ENCODE data around the gene PBXIP1. TPM values are rescaled to one million over a fixed set of nuclear protein-coding genes. Genes with fewer than 3 reads are reported as not detected.

PBXIP1 gene
- total and polyA plus RNA-seq, 10 of the 15 experiments (the other 5 are each of a cell fraction or from before 2014, with no cell fraction given) = 0.63 to 25.6 (median 15.4) TPM

- CTCF ChIA-PET = interaction anchor here (0.5 to 2.2 kb wide), 11 partner anchors 16 to 554 kb away, joined by 3 to 16 read pairs (median 3); partner anchors contain the start of gene PYGO2
- POLR2A ChIA-PET = interaction anchor here (1.0 to 3.4 kb wide), 4 partner anchors 10 to 57 kb away, joined by 3 to 19 read pairs (median 12); partner anchors contain the start of genes PMVK, PYGO2, SHC1 and ZBTB7B
- no peak for DNase-seq (ENCODE audit: low read depth, low spot score)
- no peak for FAIRE-seq
- TSS peak; percentile 34 for BruUV-seq (replicated peaks)
- peak overlapping the region; percentile 100 for H3K27ac ChIP-seq (ENCODE audit: control insufficient read depth, insufficient read depth)
- peaks cover 24% of the 10 kb centered on the region for H3K79me2 ChIP-seq (ENCODE audit: control insufficient read depth, insufficient read depth, low read length)
- RAD21 ChIA-PET (ENCODE audit: unreplicated experiment) = interaction anchor here (0.8 to 2.6 kb wide), 7 partner anchors 9 to 247 kb away, joined by 3 to 13 read pairs (median 6); partner anchors contain the start of genes PMVK and PYGO2
- intact Hi-C loops (cut with micrococcal nuclease; ENCODE audit: unreplicated experiment) = no loop called here
- H3K27me3 ChIP-seq (replicated peaks in 1 of 2; ENCODE audit: control insufficient read depth in 2 of 2, insufficient read depth in 2 of 2, low read length in 1 of 2) = no peaks in the 10 kb centered on the region
- in situ Hi-C loops (cut with MboI) = no loop called here
- H4K20me1 ChIP-seq (ENCODE audit: control insufficient read depth, insufficient read depth) = no peaks in the 10 kb centered on the region
- SMC1A ChIA-PET (ENCODE audit: uncharacterized antibody, unreplicated experiment) = interaction anchor here (0.8 to 2.1 kb wide), 11 partner anchors 9 to 466 kb away, joined by 3 to 8 read pairs (median 4); partner anchors contain the start of gene PMVK
- no peak overlapping the region for H3K9ac ChIP-seq (ENCODE audit: control insufficient read depth, insufficient read depth, low read length)
- no peak overlapping the region for H3K4me3 ChIP-seq
- H3K36me3 ChIP-seq (ENCODE audit: control insufficient read depth in 2 of 2, insufficient read depth in 2 of 2, low read length in 1 of 2) = peaks cover 3 to 6% of the 10 kb centered on the region in 2 experiments; a peak in 3 of 4 replicates
- peaks cover 49% of the 10 kb centered on the region for H3K4me1 ChIP-seq (ENCODE audit: control insufficient read depth, insufficient read depth, low read length)
- no peak for ATAC-seq
- WGBS (ENCODE audit: insufficient coverage, insufficient replicate concordance, low lambda C conversion rate, missing lambda C conversion rate) = 68% methylated on average over 15 of the region's 15 CpGs
- no peaks in the 10 kb centered on the region; the same call in 2 of the 3 replicates for H3K9me3 ChIP-seq (replicated peaks; ENCODE audit: control insufficient read depth, insufficient read depth, low read length)
- H3K4me2 ChIP-seq (ENCODE audit: control insufficient read depth, insufficient read depth) = peak overlapping the region; percentile 8; the same call in 1 of the 2 replicates
- no peak overlapping the region for H2AFZ ChIP-seq (ENCODE audit: control insufficient read depth, low read depth, low read length)
- TF ChIP-seq ZBED1 (IDR thresholded peaks at IDR 0.05; ENCODE audit: borderline replicate concordance) (no peak), EP300 (IDR thresholded peaks at IDR 0.05; ENCODE audit: borderline replicate concordance in 1 of 2, control insufficient read depth in 1 of 2, low read depth in 2 of 2, low read length in 2 of 2) (no peak), ETV6 (conservative IDR thresholded peaks at IDR 0.05 in 1 of 2, IDR thresholded peaks at IDR 0.05 in 1 of 2; ENCODE audit: borderline replicate concordance in 1 of 2, low read depth in 1 of 2) (no peak), USF2 (IDR thresholded peaks at IDR 0.05; ENCODE audit: borderline replicate concordance, low read depth, low read length) (no peak), SMAD5 (IDR thresholded peaks at IDR 0.05; ENCODE audit: low read depth) (no peak), SREBF2 (IDR thresholded peaks at IDR 0.05; ENCODE audit: low read length) (no peak), ATF7 (IDR thresholded peaks at IDR 0.05; ENCODE audit: low read depth) (no peak), BCLAF1 (IDR thresholded peaks at IDR 0.05) (no peak), TCF7 (IDR thresholded peaks at IDR 0.05; ENCODE audit: borderline replicate concordance) (no peak)
- TF ChIP-seq, protein P1, sequence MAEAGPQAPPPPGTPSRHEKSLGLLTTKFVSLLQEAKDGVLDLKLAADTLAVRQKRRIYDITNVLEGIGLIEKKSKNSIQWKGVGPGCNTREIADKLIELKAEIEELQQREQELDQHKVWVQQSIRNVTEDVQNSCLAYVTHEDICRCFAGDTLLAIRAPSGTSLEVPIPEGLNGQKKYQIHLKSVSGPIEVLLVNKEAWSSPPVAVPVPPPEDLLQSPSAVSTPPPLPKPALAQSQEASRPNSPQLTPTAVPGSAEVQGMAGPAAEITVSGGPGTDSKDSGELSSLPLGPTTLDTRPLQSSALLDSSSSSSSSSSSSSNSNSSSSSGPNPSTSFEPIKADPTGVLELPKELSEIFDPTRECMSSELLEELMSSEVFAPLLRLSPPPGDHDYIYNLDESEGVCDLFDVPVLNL (IDR thresholded peaks at IDR 0.05; ENCODE audit: low read depth, low read length) = no peak
- TF ChIP-seq, protein P2, sequence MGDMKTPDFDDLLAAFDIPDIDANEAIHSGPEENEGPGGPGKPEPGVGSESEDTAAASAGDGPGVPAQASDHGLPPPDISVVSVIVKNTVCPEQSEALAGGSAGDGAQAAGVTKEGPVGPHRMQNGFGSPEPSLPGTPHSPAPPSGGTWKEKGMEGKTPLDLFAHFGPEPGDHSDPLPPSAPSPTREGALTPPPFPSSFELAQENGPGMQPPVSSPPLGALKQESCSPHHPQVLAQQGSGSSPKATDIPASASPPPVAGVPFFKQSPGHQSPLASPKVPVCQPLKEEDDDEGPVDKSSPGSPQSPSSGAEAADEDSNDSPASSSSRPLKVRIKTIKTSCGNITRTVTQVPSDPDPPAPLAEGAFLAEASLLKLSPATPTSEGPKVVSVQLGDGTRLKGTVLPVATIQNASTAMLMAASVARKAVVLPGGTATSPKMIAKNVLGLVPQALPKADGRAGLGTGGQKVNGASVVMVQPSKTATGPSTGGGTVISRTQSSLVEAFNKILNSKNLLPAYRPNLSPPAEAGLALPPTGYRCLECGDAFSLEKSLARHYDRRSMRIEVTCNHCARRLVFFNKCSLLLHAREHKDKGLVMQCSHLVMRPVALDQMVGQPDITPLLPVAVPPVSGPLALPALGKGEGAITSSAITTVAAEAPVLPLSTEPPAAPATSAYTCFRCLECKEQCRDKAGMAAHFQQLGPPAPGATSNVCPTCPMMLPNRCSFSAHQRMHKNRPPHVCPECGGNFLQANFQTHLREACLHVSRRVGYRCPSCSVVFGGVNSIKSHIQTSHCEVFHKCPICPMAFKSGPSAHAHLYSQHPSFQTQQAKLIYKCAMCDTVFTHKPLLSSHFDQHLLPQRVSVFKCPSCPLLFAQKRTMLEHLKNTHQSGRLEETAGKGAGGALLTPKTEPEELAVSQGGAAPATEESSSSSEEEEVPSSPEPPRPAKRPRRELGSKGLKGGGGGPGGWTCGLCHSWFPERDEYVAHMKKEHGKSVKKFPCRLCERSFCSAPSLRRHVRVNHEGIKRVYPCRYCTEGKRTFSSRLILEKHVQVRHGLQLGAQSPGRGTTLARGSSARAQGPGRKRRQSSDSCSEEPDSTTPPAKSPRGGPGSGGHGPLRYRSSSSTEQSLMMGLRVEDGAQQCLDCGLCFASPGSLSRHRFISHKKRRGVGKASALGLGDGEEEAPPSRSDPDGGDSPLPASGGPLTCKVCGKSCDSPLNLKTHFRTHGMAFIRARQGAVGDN (IDR thresholded peaks at IDR 0.05) = no peak
Measured at GRCh38 chr1:154945160-154945961, 10.5 kb downstream of the PBXIP1 start.
